Right forelimb (tissue), 1 donor: Measurements from ENCODE around the gene CMIP.

Experiments
- DNase-seq: peaks from one replicate; pipeline ENCODE4 v3.0.0-alpha.2; 2018

CMIP gene

DNA sequence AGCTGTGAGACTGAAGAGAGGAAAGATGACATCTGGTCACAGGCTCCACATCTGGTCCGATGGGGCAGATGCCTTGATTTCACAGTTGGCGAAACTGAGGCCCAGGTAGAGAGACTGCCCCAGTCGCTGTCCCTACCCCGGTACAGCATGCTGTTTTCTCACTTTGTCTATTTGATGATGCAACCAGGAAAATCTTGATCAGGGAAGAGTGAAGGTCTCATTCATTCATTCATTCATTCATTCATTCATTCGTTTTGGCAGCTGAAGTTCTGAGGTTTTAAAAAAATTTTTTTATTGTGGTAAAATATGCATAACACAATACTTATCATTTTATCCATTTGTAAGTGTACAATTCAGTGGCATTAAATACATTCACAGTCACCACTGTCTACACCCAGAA, 19.7 kb downstream of the CMIP start:
- no peak for DNase-seq

DNA sequence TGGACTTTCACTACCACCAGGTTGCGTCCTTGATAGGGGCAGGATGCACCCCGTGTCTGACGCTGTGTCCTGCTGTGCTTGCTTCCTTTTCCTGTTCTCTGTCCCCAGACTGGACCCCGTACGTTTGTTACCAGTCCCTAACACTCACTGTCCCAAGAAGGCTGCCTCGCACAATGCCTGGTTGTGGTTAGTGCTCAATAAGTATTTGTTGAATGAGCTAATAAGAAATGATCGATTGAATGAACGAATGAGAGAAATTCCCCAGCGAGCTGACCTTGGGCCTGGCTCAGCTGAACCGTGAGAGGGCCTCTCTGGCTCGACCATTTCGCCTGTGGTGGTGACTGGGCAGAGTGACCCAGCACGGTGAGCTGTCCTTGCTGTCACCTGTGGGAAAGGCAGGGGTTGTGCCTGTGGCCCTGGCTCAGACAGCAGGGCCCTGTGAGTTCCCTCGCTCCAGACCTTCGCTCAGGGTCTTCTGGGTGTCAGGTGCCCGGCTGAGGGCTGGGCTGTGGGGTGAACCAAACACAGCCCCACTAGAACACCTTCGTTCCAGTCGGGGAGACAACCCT, 20.9 kb downstream of the CMIP start:
- no peak for DNase-seq

DNA sequence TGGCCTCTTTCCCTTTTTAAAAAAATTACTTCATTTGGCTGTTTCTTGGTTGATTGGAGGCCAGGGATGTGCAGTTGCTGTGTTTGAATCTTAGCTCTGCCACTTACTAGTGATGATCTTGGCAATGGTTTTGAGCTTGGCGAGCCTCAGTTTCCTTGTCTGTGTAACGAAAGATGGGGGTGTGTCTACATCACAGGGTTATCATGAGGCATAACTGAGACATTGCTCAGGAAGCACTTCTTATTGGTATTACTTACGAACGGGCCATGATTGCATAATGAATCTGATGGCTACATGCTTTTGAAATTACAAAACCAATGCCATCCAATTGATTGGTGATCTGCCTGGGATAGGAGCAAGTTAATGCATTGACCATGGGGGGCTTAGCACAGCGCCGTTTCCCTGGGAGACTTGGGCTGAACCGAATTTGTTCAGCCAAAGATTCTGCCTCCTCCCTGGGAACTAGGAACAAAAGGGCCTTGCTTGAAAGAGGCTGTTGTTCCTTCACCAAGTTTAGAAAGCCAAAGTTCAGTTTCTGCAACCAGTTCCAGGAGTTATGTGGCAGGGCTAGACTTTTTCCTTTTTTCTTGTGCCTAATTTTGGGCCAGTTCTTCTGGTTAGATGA, 21.9 kb downstream of the CMIP start:
- no peak for DNase-seq

DNA sequence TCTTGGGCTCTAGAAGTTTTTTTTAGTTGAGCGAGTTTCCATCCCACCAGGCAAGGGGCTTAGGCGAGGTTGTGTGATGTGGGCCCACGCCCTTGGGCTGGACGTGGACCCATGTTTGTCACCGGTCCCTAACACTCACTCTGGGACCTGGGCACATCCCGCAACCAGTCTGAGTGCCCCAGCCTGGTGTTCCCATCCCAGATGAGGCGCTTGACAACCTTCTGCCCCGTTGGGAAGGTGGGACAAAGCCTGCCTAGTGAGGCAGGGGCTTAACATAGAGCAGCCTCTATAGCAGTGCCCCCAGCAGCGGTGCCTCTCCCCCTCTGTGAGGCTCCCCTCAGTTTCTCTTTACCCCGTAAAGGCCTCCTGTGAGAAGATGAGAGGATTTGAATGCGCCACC, 22.5 kb downstream of the CMIP start:
- DNase-seq: no peak

DNA sequence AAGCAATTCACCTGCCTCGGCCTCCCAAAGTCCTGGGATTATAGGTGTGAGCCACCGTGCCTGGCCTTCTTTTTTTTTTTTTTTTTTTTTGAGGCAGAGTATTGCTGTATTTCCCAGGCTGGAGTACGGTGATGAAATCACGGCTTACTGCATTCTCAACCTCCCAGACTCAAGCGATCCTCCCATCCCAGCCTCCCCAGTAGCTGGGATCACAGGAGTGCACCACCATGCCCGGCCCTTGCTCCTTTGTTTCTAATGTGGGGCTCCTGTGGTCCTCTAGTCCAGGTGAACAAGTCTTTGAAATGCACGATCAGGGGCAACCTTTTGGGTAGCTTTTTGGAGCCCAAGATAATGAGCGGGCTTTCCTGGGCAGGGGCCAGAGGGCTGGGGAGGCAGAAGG, 23.2 kb downstream of the CMIP start:
- no peak for DNase-seq

DNA sequence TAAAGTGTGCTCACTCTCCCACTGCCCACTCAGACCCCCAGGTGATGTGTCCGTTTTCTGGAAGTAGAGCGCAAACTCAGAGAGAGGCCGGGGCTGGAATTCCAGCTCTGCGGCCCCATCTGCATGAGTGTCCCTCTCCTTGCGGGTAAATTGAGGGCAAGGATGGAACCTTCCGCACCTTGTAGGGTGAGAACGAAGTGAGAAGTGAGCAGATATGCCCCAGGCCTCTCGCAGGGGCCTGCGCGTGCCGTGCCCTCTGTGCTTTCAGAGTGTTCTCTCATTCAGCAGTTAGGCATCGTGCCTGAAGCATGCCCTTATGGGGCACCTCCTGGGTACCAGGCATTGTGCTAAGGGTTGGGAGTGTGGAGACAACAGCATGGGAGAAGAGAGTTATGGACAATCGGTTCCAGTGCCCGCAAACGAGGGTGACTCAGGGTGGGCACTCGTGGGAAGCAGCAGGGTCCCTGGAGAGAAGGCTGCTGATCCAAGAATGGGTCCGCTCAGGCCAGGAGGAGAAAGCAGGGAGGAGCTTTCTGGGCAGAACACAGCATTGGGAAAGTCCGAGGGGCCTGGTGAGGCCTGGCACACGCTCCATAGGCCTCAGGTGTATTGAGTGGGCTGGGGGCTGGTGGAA, 23.8 kb downstream of the CMIP start:
- DNase-seq: no peak

DNA sequence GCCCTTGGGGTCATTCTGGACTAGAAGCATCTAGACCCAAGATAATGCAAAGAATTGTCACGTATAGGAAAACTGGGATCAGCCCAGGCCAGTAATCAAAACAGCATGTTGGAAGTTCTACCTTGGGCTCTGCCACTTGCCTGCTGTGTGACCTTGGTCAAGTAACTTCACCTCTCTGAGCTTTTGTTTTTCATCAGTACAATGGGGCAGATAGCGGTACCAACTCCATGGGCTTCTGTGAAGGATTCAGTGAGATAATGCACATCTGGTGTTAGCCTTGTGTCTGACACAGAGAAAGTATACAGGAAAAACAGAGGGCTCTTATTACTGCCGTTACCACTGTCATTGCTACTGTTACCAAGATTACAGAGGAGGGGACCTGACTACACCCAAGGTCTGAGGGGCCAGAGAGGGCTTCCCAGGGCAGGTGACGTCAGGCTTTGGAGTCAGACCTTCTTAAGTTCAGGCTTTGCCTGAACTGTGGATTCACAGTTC, 24.6 kb downstream of the CMIP start:
- DNase-seq: no peak

DNA sequence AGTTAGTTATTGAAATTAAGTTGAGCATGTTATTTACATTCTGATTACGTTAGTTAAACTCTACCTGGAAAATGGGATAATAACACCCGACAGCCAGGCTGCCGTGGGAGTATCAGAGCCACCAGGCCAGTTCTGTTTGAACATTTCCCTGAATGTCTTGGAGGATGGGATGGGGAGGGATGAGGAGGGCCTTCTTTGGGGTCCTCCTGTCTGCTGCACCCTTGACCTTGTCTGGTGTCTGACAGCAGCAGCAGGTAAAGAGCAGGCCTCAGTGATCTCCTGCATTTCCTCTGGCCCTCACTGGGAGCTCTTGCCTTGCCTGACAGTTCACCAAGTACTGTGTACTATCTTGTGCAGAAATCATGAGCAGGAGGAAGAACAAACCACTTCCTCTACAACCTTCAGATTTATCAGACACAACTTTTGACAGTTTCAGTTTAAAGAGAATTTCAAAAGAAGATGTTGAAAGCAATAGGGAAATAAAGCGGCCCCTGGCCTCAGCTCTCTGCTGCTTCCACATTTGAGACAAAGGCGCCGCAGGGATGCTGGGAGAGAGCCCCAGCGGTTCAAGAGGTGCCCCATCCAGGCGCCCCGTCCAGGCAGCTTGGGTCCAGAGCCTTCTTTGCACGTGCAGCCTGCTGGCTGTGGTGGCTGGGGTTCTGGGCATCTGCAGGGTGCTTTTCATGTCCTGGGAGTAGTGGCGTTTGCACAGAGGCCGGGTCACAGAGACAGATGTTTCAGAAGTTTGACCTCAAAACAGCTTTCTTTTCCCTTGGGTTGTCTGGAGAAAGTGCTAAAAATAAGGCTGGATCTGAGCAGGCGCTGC, 25.3 kb downstream of the CMIP start:
- DNase-seq: no peak

DNA sequence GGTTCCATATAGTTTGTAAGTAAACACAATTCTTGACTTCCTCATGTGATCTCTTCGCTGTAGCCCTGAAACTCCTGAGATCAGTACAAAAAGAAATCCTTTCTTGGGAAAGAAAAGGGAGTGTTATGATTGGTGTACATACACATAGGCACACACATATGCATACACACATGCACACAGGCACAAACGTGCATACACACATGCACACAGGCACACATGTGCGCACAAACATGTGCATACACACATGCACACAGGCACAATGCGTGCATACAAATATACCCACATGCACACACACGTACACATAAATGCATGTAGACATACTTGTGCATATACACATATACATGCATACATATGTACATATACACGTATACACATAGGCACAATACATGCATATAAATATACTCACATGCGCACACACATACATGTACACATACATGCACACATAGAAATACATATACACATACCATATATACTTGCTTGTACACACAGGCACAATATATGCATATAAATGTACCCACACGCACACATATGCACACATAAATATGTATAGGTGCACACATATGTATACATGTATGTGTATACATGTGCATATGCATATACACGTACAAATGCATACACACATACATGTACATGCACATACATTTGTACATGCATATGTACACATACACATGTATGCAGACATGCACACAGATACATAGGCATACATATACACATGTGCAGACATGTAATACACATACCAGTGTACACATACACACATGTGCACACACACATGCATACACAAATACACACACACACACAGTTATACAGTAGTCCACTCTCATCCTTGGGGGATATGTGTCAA, 26.4 kb downstream of the CMIP start:
- no peak for DNase-seq

DNA sequence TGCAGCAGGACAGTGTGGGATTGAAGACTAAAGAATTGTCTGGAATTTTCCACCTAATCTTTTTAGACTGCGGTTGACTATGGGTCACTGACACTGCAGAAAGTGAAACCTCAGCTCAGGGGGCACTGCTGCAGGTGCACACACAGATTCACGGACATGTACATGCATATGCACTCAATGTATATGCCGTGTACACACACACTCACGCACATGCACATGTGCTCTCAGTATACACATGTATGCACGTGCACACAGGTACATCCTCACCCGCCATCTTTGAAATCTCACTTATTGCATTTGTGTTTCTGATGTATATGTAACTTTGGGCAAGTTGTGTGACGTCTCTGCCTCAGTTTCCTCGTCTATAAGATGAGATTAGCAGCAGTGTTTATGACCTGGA, 27.3 kb downstream of the CMIP start:
- DNase-seq: no peak

DNA sequence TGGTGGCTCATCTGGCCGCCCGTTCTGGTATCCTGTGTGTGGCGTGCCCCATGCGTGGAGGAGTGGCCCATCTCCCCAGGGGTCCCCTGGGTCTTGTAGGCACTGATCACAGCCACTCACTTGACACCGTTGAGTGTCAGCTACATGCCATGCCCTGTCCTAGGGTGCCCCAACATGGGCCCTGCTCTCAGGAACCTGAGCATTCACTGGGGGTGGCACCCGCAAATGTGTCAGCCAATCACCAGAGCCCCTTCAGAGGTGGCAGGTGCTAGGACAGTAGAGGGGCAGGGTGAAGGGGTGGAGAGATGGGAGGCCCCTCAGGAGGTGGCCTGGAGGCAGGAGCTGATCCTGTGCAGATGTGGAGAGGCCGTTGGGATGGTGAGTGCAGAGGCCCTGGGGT, 27.8 kb downstream of the CMIP start:
- no peak for DNase-seq

DNA sequence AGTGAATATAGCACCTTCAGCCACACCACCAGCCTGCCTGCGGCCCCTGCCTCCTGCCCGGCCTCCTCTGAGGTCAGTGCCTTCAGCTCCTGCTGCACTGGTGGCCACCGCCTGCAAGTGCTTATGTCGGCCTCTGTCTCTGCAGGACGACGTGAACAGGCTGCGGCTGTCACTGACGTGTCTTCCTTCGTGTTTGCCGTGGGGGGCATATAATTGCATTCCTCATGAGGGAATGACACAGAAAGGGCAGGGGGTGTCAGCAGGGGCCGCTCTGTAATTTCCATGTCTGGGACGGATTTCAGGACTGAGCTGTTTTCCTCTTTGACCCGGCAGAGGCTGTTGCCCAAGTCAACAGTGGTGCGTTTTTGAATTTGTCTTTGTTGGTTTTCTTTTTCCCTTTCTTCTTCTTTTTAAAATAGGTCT, 28.5 kb downstream of the CMIP start:
- DNase-seq: no peak

DNA sequence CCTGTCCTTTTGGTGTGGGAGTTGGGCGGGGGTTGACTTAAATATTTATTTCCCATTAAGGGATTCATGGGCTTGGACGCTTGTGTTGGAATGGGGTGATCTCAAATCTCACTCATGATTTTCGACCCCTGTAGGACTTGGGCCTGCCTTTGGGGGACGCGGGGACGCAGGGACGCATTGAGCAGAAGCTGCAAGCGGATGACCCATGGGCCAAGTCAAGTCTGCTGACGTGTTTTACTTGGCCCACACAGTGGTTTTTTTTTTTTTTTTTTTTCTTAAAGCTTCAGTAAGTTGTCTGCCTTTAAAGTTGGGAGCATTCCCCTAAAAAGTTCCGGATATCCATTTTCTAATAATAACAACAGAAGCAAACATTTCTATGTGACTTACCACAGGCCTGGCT, 28.9 kb downstream of the CMIP start:
- no peak for DNase-seq

DNA sequence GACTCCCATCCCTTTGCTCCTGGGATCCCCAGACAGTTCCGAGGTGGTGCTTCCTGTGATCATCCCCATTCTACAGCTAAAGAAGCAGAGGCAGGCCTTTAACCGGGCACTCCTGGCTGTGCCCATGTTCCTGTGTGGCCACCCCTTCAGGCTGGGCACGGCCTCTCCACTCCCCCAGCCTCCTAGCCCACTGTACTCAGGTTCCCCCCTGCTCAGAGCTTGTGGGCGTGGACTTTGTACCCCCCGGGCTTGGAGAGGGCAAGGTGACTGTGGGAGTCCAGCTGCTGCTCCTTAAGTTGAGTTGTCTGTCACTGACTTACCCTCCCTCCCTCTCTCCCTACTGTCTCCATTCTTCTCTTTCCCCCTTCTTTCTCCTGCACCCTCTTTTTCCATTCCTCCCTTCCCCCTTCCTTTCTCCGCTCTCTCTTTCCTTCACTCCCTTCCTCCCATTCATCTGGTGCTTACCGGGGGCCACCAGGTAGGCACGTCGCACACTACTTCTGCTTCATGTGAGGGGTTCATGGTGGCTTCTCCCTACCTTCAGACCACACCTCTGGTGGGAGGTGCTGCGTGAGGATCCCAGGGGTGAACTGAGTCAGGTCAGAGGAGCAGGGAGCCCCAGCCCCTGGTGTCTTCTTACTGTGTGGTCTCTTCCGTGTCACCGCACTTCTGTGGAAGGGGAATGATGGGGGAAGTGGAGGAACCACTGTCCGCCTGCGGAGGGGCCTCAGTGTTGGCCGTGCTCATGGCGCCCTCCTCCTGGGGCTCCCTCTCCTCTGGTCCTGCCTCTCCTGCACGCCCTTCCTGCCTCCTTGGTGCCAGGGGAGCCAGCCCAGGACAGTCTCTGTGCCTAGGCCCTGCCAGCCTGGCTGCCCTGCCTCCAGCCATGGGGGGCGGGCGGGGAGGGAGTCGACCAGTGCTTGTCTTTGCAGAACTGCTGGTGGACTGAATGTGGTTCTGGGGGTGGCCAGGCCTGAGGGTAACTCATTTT, 29.7 kb downstream of the CMIP start:
- no peak for DNase-seq

DNA sequence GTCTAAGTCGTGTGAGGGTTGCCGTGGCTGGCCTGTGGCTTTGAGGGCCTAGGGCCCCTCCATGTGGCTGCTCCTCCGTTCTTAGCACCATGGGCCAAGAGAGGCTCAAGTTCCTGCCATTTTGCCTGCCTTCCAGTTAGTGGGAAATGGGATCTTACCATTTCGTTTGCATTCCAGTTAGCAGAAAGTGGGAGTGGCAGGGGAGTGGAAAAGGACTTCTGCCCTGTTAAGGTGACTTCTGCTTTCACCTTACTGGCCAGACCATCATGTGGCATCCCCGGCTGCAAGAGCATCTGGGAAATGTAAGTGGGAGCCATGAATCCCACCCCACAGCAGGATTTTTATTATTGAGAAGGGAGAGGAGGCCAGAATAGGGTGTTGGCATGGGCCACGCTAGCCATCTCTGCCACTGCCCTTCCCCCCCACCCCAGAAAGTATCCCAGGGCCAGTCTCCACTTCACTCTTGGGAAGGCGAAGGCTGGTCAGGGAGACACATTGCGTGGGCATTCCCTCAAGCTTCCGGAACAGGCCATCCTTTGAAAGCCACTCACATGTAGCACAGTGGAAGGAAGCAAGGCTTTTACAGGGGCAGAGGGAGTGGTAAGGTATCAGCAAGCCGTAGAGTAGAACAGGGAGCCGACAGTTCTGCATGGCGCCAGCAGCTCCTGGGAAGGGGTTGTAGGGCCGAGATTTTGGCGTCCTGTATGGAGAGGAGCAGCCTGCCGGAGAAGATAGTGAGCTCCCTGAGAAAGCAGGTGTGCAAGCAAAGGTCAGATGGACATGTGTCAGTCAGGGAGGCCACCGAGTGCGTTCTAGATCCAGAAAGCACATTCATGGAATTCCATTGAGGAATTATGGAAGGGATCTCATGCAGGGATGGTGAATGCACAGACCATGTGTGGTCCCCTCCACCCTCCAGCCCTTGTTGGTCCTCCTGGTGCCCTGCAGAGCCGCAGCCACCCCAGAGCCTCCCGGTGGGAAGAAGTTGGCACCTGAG, 33.4 kb downstream of the CMIP start:
- no peak for DNase-seq

DNA sequence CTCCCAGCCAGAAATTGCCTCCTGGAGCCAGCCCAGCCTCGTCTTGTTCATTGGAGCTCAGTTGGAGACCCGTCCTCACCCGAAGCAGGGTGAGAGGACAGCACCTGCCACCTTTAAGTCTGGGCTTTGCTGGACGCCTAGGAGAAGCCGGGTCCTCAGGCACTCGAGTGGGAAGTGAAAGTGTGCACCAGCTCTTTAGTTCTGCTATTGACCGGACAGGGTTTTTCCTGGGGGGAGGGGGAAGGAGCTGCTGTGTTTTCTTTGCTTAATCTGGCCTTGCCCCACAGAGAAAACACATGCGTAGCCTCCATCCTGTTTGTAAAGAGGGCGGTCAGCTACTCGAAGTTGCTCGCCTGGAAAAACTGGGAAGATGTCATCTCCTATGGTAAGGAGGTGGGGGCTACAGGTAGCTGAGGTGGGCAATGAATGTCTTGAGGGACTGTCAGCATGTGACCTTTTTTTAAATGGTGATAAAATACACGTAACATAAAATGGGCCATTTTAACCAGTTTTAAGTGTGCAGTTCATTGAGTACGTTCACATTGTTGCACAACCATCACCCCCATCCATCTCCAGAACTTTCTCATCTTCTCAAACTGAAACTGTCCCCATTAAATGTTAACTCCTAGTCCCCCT, 34.4 kb downstream of the CMIP start:
- no peak for DNase-seq

DNA sequence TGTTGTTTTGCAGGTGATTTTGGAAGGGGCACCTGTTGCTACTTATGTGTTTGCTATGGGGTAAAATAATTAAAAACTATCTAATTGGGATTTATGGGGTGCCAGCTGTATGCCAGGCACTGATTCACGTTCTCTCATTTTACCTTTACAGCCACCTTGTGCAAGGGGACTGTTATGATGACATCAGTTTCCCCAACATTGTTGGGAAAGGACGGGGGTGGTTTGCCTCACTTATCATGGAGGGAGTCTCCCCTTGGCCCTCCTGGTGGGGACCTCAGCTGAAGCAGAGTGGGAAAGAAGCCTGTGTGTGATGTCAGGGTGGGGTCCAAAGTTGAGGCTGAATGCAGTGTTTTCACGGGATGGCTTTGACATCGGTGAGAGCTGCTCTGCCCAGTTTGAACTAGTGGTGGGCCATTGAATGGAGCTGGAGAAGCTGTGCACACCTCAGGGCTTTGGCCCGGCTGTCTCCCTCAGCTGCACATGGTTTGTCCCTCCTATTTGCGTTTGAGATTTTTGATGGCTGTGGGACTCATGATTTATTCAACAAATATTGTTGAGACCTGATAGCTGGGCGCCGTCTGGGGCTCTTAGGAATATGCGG, 36.1 kb downstream of the CMIP start:
- DNase-seq: no peak

DNA sequence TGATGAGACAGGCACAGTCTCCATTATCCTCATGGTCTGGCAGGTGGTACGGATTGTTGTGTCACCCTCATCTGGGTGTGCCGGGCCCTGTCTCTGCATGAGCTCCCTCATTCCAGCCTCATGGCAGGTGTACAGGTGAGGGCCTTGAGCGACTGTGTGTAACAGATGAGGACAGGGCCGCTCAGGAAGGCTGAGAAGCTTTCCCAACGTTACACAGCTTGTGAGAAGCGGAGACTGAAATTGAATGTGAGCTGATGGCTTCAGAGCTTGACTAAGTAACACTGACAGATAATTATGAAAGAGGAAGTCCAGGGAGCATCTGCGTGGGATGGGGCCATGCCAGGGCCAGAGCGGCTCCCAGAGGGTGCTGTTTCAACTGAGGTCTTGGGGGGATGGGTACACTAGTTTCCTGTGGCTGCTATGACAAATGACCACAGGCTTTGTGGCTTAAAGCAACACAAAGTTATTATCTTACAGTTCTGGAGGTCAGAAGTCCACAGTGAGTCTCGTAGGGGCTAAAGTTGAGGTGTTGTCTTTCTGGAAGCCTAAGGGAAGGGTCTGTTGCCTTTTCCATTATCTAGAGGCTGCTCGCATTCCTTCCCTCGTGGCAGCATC, 36.7 kb downstream of the CMIP start:
- DNase-seq: no peak
